ENCODE measurements around the gene HSPA1B.

DNA sequence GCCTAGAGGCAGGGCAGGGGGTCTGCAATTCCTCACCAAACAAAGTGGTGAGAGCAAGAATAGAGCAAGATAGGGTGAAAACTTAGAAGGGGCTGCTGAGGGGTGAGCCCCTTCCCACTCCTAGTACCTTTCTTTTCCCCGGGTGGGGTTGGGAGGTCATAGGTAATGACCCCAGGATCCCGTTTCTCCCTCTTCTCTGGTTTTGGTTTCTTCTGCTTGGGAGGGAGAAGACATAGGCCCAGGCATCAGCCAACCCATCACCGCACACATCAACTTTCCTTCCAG is 35.5 kb upstream of the HSPA1B start:
- TF ChIP-seq CTCF (IDR thresholded peaks at IDR 0.05), result no peak
- no peak for TF ChIP-seq POLR2AphosphoS5 (IDR thresholded peaks at IDR 0.05; ENCODE audit: low read depth, low read length)
- TF ChIP-seq, protein P1, sequence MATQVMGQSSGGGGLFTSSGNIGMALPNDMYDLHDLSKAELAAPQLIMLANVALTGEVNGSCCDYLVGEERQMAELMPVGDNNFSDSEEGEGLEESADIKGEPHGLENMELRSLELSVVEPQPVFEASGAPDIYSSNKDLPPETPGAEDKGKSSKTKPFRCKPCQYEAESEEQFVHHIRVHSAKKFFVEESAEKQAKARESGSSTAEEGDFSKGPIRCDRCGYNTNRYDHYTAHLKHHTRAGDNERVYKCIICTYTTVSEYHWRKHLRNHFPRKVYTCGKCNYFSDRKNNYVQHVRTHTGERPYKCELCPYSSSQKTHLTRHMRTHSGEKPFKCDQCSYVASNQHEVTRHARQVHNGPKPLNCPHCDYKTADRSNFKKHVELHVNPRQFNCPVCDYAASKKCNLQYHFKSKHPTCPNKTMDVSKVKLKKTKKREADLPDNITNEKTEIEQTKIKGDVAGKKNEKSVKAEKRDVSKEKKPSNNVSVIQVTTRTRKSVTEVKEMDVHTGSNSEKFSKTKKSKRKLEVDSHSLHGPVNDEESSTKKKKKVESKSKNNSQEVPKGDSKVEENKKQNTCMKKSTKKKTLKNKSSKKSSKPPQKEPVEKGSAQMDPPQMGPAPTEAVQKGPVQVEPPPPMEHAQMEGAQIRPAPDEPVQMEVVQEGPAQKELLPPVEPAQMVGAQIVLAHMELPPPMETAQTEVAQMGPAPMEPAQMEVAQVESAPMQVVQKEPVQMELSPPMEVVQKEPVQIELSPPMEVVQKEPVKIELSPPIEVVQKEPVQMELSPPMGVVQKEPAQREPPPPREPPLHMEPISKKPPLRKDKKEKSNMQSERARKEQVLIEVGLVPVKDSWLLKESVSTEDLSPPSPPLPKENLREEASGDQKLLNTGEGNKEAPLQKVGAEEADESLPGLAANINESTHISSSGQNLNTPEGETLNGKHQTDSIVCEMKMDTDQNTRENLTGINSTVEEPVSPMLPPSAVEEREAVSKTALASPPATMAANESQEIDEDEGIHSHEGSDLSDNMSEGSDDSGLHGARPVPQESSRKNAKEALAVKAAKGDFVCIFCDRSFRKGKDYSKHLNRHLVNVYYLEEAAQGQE (IDR thresholded peaks at IDR 0.05; ENCODE audit: insufficient read depth in 1 of 2, low read depth in 2 of 2, low read length in 1 of 2), result no peak
- no peak for TF ChIP-seq SIN3A (IDR thresholded peaks at IDR 0.05; ENCODE audit: borderline replicate concordance, insufficient read depth, low read depth, low read length)

Measured in Panc1 (cell line).